NCI-H510A (cell line): ENCODE results near the gene DDO.
"Not testable (repeated sequence)": the region's sequence is repeated elsewhere in the genome, so short reads cannot be mapped to it uniquely, and the experiment has no call there.

Experiments used
- DNase-seq: peaks from one replicate; lab custom pipeline; 2025; lab: John Stamatoyannopoulos, UW

Gene DDO

DNA sequence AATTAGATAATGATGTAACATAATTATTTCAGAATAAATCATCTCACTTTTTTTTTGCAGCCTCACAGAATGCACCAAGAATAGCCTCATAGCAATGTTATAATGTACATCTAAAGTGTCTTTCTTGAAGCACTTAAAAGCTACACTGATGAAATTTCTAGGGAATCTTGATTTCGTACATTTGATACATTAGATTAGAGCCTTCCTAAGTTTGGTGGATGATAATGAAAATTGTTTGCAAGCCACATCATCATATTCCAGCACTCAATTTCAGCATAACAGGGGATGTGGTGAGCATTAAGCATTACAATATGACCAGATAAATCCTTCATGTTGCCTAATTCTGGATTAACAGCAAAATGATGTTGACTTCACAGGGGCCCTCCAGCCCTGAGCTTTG, 47.5 kb downstream of the DDO start:
- no peak for DNase-seq

DNA sequence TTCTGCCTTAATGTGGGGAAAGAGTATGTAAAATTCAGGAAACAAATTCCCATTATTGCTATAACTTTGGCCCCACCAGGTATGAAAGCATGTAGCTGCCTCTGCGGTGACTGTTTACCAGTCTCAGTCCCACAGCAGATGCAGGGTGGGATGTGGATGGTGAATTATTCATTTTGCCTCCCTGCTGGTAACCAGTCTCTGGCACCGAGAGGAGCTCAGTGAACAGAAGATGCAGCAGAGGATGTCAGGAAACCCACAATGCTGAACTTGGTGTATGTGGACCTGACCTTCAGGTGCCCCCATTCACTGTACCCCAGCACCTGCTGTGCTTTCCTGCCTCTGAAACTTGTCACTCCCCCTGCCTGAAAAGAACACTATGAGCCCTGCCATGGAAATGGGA, 48.4 kb downstream of the DDO start:
- DNase-seq, result no peak

DNA sequence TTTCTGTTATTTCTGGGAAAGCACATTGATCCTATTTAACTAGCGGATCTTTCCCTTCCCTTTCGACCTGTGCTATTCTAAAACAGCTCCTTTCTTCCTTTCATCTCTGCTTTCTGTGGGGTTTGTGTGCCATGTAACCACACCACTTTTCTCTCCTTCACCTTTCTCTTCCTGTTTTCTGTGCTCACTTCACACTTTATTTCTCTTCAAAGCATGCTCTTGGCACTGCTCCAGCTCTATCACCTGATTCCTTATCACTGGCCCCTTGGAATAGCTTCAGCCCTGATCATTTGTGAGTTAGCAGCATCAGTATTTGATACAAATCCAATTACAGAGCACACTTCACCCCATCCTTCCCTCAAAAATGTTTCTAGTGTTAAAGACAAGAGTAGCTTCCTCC, 49.1 kb downstream of the DDO start:
- DNase-seq, result no peak

DNA sequence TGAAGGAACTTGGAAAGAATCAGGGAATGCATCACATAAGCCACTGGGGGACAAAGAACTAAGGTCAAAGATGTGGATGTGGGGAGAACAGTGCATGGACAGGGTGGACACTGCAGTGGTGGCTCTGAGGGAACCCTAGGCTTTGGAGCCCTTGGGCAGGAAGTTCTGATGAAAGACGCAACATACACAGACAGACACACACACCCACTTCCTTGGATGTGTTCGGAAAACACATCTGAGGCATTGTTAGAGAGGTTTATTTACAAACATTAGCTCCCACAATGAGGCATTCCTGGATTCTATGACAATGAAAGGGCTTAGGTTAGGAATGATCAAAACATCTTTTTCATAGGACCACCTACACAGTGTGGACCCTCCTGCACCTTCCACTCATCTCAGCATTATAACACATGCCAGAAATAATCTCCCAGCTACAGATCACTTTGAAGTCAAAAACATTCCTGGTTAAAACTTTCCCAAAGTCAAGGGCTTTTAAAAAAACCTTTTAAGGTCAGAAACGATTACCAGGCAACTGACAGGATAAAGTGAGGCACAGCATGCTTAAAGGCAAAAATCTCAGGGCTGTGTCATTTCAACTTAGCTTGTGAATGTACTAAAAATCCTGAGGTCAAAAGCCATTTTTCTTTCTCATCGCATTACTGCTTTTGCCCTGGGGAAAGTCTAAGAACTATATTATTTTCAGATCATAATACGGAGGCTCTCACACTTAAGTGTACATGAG, 50.8 kb downstream of the DDO start:
- no peak for DNase-seq

DNA sequence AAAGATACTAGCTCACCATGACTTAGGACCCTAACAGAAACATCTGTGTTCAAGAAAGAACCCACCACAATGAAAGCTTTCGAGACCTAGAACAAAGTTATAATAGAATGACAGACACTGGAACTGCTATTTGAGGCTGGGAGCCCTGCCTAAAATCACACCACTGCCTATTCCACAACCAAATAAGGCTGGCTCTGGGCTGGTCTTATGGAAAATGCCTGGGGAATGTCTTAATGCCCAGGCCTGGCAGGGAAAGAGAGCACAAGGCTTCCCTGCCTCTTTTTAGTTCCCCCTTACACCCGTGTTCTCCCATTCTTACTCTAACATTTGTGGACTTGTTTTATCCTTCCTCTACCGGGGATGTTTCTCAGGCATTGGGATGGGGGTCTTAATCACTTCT, 51.6 kb downstream of the DDO start:
- DNase-seq, result no peak

DNA sequence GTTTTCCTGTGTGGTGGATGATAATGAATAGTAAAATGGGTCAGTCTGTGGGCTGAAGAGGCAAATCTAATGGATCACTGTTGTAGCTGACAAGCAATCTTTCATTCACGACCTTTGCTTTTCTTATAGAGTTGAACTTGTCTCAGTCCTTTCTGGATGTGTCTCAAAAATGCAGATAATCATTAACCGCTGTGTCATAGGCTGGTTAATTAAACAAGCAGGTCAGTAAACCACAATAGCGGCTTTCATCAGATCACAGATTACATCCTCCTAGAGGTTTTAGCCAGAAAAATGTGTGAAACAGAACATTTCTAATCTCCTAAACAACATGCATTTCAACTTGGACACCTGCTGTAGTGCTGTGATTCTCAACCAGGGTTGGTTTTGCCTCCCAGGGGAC, 54.7 kb downstream of the DDO start:
- DNase-seq, result no peak

DNA sequence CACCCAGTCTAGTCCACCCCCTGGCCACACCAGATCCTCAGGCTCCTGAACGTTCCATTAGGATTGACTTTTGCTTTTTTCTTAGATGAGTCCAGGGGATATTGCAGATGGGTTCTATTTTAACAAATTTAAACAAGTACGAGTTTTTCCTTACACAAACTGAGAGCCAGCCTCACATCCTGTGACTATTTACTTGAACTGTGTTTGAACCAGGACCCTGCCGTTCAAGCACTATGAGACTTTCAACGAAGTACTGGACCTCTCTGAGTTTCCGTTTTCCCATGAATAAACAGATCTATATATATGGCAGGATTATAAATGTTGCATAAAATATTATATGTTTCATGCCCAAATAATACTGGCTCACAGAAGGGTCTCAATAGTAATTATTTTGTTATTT, 55.8 kb downstream of the DDO start:
- DNase-seq, result no peak

DNA sequence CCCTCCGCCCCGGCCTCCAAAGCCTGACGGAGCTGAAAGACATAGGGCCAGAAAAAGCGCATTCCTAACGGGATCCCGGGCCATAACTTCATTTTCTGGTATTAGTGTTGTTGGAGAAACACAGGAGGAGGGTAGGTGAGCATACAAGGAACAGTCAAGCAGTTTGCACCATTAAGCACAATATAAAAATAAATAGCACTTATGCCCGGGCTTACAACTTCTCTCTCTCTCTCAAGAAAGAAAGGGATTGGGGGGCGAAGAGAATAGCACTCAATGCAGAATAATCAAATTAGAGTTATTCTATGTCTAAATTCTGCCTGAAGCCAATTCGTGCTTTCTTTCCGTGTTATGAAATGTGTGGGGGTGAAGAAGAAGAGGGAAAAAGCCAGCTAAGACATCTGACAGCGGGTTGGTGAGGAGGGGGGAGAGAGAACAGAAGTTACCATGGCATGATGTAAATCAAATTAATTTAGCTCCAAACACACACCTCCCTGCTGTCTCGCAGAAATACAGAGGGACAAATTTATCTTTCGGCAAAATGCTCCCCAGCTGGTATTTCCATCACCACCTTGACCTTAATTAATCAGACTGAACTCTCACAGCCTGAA, 56.7 kb downstream of the DDO start:
- no peak for DNase-seq

DNA sequence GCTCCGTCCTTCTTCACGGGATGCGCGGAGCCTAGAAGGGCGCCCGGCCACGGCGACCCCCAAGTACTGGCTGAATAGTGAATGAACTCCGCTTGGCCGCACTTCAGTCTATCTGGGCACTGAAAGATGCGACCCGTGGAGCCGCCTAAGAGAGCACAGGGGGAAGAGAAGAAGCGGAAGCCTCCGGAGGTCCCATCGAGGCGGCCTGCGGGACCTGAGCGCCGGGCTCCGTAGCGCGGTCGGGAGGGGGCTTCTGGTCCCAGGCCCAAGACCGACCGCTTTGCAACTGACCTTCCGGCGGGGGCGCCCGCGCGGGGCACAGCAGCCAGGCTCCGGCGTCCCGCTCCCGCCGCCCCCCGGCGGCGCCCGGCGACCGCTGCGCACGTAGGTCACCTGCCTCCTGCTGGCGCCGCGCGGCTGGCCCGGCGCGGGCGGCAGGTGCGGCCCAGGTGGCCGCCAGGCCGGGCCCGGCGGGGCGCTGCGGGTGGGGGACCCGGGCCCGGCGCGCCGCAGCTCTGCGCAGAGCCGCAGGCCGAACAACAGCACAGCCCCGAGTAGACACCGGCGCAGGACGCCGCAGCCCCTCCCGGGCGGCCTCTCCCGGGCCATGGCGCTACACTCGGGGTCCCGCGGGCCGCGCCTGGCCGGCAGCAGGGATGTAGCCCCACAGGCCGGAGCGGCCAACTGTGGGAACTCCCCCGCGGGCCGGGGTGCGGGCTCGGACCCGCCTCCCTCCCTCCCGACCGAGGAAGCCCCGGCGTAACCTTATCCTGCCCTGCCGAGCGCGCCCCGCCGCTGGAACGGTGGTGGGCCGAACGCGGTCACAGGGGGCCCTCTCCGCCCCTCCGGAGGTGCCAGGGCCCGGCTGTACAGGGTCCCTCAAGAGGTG, 57.5 kb downstream of the DDO start, which contains the start of gene METTL24:
Gene METTL24, minus strand, starts transcription at position 686 of the 889 bp plus-strand sequence. Its CDS starts 77 bp downstream, at position 609.
- DNase-seq, result no peak

DNA sequence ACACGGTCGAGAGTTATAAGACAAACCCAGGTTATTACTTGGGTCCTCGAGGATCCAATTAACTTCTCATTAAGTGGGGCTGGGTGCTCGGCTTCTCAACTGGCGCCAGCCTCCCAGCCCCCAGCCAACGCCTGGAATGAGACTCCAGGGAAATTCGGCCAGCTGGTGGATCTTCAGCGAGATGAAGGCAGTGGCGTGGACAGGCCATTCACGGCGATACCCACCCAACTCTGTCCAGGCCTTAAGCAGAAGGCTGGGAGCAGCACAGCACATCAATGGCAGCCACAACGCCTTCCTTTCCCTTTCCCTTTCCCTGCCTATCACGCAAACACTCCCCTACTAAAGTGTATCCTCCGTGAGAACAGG, 58.1 kb downstream of the DDO start:
- no peak for DNase-seq

DNA sequence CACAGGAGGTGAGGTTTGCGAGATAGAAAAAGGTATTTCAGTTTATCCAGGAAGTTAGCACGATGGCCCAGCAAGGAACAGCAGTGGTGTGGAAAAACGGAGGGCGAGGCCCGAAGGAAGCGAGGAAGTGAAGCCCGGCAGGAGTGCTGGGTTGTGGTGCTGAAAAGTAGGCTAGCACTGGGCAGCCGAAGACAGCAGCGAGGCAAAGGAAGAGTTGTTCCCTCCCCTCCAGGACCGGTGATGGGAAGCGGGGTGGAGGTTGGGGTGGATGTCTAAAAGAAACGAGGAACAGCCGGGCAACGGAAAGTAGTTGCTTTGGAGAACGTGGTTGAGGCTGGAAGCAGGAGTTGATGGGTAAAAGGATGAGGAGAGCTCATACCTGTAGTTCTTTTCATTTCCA, 58.6 kb downstream of the DDO start:
- no peak for DNase-seq

DNA sequence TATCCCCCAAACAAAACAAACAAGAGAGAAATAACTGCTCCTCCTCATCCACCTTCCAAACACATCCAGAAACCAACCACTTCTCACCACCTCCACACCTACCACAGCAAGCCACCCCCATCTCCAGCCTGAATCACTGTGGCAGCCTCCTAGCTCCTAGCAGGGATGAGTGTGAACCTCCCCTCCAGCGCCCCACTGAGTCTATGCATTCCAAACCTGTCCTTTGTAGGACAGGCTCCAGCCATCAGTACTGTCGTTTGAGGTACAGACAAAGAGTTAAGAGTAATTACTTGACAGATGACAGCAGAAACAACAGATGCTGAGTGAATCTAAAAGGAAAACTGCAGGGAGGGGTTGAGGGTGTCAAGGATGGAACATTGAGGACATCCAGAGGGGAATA, 59.6 kb downstream of the DDO start:
- DNase-seq, result no peak

DNA sequence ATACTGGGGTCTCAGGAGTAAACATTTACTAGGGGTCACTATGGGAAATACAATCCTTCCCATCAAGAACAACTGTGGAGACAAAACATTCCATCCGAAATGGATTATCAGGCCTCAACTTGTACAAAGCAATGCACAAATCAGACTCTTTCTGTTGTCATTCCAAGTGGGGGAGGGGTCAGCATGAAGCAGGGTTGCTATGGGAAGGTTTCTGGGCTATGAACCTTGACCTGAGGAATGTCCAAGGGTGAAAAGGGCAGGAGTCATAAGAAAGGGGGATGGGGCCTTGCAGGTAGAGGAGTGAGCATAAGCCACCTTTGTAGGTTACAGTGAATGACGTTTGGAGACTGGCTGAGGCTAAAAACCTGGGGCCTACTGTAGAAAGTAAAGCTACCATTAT, 60.4 kb downstream of the DDO start:
- DNase-seq, result no peak

DNA sequence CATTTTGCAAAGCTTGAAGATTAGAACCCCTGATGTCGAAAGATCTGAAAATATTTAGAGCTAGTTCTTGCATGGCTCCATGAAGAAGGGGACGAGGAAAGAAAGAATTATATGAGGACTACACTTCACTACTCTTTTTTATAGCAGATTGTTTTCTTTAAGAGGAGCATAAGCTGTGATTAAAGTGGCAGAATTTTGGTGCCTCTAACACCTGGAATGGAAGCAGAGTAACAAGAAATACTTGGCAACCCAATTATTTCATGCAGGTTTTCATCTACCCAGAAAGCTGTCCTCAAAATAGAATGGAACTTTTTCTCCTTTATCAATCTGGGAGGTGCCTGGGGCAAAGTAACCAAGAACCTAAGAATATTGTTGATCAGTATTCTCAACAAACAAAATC, 61.2 kb downstream of the DDO start:
- no peak for DNase-seq

DNA sequence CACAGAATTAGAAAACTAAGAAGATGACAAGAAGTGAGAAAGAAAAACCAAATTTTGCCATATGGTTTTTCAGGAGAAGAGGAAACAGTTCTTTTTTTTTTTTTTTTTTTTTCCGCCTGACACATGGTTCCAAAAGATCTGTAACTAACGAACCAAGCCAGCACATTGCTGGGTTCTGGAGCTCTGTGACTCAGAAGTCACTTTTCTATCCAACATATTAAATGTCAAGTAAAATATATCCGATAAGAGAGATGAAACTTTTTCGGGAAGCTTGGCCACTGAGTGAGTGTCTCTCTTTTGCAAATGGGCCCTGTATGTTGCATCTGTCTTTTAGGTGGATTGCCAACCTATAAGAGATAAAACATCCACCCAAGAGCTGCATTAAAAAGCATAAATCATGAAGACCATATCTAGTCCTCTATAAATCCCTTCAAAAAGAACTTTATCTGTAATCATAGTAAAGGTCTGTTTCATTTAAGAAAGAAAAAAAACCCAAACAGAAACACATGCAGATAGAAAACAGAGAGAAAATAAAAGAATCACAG, 61.8 kb downstream of the DDO start:
- DNase-seq, result no peak

DNA sequence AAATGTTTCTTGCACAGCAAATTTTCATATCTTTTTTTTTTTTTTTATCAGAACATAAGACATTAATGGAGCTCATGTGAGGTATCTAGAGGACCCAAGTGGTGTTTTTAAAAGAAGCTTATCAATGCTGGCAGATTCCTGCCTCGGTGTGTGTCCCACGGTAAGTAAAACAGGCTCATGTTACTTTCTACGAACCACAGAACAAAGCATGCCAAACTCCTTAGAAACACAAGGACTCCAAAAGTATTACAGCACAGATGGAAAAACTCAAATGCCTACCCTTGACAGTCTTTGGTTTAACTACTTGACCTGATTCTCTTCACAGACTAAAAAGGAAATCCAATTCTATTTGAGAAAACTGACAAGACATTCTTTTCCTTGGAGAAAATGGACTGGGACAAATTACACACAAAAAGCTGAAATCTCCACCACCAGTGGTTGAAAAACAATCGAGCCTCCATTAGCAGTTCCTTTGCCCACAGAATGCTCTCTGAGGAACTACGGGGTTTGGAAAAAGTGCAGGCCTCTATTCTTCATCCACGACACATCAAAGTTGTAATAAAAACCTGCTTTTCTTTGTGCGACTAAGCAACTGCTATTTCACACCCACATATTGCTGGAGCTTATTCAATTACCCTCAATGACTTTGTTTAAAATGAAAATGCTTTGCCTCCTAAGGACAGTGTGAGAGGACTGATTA, 62.7 kb downstream of the DDO start:
- no peak for DNase-seq

DNA sequence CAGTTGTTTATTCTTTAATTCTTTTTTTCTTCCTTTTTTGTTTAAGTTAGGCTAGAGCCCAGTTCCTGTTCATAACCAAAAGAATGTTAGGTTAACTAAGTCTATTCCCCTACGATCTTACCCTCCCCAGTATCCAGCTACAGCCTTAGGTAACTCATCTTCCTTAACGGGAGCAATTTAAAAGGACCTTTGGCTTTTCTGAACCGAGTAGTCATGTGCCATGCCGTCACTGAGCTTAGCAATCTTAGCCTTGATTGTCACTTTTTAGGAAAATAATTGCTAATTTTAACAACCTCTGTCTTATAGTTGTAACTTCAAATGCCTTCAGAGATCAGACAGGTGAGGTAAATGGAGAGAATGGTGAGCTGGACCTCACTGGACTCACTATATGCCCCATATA, 63.4 kb downstream of the DDO start:
- no peak for DNase-seq

DNA sequence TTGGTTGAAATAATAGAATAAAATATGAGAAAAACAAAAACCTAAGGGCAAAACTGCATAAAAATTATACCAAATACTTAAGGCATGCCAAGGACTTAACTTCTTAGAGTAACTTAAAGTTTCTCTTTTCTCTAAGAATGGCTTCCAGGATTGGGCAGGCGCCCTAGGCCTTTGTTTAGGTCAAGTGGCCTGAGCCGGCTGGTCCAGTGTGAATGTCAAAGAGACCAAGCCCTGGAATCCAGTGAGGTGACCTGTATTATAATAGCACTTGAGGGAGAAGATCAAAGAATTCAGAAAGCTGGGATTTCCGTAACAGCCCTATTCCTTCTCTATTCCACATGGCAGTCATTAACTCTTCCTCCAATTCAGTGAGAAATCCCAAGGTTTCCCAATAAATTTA, 63.8 kb downstream of the DDO start:
- no peak for DNase-seq

DNA sequence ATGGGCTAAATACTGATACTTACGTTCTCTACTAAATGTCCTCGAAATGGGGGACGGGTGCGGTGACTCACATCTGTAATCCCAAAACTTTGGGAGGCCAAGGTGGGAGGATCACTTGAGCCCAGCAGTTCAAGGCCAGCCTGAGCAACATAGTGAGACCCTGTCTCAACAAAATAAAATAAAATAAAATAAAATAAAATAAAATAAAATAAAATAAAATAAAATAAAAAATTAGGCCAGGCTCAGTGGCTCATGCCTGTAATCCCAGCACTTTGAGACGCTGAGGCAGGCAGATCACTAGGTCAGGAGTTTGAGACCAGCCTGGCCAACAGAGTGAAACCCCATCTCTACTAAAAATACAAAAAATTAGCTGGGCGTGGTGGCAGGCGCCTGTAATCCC, 64.8 kb downstream of the DDO start:
- not testable (repeated sequence) for DNase-seq

DNA sequence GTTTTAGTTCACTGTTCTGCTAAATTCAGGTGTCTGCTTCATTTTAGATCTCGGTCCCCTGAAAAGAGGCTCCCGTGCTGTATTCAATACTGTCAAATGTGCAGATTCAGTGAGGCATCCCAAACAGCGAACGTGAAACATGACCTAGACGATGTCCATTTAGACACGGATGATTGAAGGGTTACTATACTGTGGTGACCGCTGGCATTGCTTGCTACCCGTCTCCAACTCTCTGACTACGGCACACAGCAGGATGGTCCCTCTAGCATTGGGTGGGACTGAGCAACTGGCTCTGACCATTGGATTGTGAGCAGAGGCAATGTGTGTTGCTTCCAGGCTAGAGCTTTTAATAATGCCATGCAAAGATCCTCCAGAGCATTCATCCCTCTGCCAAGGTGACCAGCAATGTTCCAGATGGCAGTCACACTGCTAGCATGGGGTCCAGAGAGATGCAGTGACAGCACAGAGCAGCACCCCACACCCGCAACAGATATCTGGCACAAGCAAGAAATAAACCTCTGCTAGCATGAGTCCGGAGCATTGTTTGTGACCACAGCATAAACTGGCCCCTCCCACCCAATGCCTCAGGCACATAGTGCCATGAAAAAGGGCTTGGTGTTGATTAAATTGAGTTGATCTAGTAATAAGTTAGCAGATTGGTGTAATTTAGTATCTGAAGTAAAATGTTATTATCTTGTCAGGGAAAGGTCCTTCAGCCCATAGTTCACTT, 66.2 kb downstream of the DDO start:
- no peak for DNase-seq

DNA sequence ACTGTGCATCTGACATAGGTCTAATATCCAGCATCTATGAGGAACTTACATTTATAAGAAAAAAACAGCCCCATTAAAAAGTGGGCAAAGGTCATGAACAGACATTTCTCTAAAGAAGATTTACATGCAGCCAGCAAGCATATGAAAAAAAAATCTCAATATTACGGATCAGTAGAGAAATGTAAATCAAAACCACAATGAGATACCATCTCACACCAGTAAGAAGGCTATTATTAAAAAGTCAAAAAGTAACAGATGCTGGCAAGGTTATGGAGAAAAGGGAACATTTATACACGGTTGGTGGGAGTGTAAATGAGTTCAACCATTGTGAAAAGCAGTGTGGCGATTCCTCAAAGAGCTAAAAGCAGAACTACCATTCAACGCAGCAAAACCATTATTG, 70.3 kb downstream of the DDO start:
- no peak for DNase-seq
